ENCODE results near the gene GUCY1B1.

- no peak for TF ChIP-seq CTCF (IDR thresholded peaks at IDR 0.05)
- TF ChIP-seq POLR2A (IDR thresholded peaks at IDR 0.05), result no peak
These were observed 14.5 kb downstream of the GUCY1B1 start for GRCh38 chr4:155773196-155773800.

All from uterus (tissue), 2 donors.